Cardiac fibroblast (primary cell): ENCODE measurements around the gene MCTP1.

ENCODE experiments used
- DNase-seq, 2 donors: peaks; one replicate each; pipeline versions ENCODE4 v3.0.0 to v3.0.0-alpha.2; 2010; ENCODE audit warnings: low read depth in 2 of 2
- H3K4me3 ChIP-seq, 2 donors: replicated peaks in 1 of 2; 1 replicate in 1 of 2; 2 replicates in 1 of 2; pipeline ENCODE4 v1.5.1; 2011; ENCODE audit warnings: low read depth in 2 of 2, low read length in 2 of 2, mild to moderate bottlenecking in 2 of 2, moderate library complexity in 1 of 2
- CTCF ChIP-seq: IDR thresholded peaks from one replicate; pipeline ENCODE4 v1.5.1; 2011; ENCODE audit warnings: low read depth, mild to moderate bottlenecking, low read length, inconsistent platforms

The MCTP1 gene

GRCh38 chr5:95114305-95114704 lies 170.6 kb downstream of the MCTP1 start:
- no peak for TF ChIP-seq CTCF
- no peak for DNase-seq
- no peak overlapping the region for H3K4me3 ChIP-seq

DNA sequence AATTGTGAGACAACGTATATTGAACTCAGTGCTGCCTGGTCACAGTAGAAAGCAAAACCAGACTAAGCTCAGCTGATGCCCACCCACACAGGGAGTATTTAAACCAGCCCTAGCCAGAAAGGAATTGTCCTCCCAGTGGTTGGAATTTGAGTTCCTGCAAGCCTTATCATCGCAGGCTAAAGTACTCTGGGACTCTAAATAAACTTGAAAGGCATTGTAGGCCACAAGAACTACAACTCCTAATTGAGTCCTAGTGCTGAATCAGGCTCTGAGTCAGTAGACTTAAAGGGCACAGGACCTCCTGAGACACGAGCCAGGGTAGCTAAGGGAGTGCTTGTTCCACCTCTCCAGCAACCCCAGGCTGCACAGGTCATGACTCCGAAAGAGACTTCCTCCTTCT lies 171.4 kb downstream of the MCTP1 start:
- DNase-seq = peak; percentile 20 to 79
- TF ChIP-seq CTCF = peak; percentile 12
- H3K4me3 ChIP-seq = no peak overlapping the region

- H3K4me3 ChIP-seq = no peak overlapping the region
- TF ChIP-seq CTCF = no peak
- no peak for DNase-seq
These were observed 173.8 kb downstream of the MCTP1 start for GRCh38 chr5:95111141-95111540.

DNA sequence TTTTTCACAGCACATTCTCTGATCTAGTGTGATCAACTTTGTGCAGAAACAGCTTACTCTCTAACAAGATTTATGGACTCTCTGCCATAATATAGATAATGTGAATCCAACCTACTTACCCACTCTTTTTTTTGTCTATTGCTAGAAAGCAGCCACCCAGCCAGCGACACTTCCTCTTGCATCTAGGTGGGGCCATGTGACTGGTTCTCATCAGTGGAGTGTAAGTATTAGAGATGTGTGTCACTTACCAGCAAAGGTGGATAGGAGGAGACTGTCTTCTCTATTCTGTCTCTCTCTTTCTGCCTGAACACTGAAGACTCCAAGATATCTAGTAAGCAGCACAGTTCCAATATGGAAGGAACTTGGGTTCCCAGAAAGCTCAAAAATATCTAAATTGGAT lies 174.8 kb downstream of the MCTP1 start:
- TF ChIP-seq CTCF = no peak
- no peak for DNase-seq

GRCh38 chr5:95107138-95107537 lies 177.8 kb downstream of the MCTP1 start:
- no peak overlapping the region for H3K4me3 ChIP-seq
- no peak for TF ChIP-seq CTCF
- no peak for DNase-seq

More for the DNA sequence above, 174.8 kb downstream of the MCTP1 start:
- no peak overlapping the region for H3K4me3 ChIP-seq

- no peak for TF ChIP-seq CTCF
- DNase-seq = no peak
These were observed 179.3 kb downstream of the MCTP1 start for GRCh38 chr5:95105638-95106037.

GRCh38 chr5:95102687-95103086 lies 182.2 kb downstream of the MCTP1 start:
- DNase-seq = no peak
- no peak overlapping the region for H3K4me3 ChIP-seq
- TF ChIP-seq CTCF = no peak

More at GRCh38 chr5:95105638-95106037, 179.3 kb downstream of the MCTP1 start:
- no peak overlapping the region for H3K4me3 ChIP-seq
